Glutamatergic neuron (in vitro differentiated cells): ENCODE results near the gene OR6F1. TPM values are rescaled to one million over a fixed set of nuclear protein-coding genes. Genes with fewer than 3 reads are reported as not detected.

ENCODE experiments used
- DNase-seq: peaks from one replicate; pipeline ENCODE4 v3.0.0; 2022
- H3K27ac Mint-ChIP-seq: one replicate; pipeline ENCODE4 v1.8.0; 2020; ENCODE audit warnings: mild to moderate bottlenecking, mixed read lengths, inconsistent platforms; ENCODE audit not compliant: unreplicated experiment
- H3K27me3 Mint-ChIP-seq: one replicate; pipeline ENCODE4 v1.8.0; 2020; ENCODE audit warnings: mild to moderate bottlenecking, moderate library complexity, mixed read lengths, inconsistent platforms; ENCODE audit not compliant: unreplicated experiment
- H3K36me3 Mint-ChIP-seq: one replicate; pipeline ENCODE4 v1.8.0; 2020; ENCODE audit warnings: mild to moderate bottlenecking, mixed read lengths, inconsistent platforms; ENCODE audit not compliant: unreplicated experiment
- H3K4me1 Mint-ChIP-seq: one replicate; pipeline ENCODE4 v1.8.0; 2020; ENCODE audit warnings: mild to moderate bottlenecking, low read depth, mixed read lengths, inconsistent platforms; ENCODE audit not compliant: unreplicated experiment
- H3K4me3 Mint-ChIP-seq: one replicate; pipeline ENCODE4 v1.8.0; 2020; ENCODE audit warnings: mild to moderate bottlenecking, mixed read lengths, inconsistent platforms; ENCODE audit not compliant: unreplicated experiment
- H3K9me3 Mint-ChIP-seq: one replicate; pipeline ENCODE4 v1.8.0; 2020; ENCODE audit warnings: mild to moderate bottlenecking, moderate library complexity, mixed read lengths, inconsistent platforms; ENCODE audit not compliant: unreplicated experiment
- total RNA-seq: library from RNA; stranded (reverse); fragmentation: NEBNext Ultra II Directional; extraction: Animal tissue kit (Norgen Biotek cat#: 25700); gene quantifications from one replicate; pipeline ENCODE4 v1.2.1, GENCODE V29; 2021; ENCODE audit not compliant: unreplicated experiment
- TF ChIP-seq, protein P1 (sequence below): fragments of 200-600 bp; sonication (generic); IDR thresholded peaks from one replicate; pipeline ENCODE4 v1.5.0; 2021; ENCODE audit not compliant: partially characterized antibody, unreplicated experiment

The OR6F1 gene
- total RNA-seq, 1 donor from 2014 or later, result not detected

DNA sequence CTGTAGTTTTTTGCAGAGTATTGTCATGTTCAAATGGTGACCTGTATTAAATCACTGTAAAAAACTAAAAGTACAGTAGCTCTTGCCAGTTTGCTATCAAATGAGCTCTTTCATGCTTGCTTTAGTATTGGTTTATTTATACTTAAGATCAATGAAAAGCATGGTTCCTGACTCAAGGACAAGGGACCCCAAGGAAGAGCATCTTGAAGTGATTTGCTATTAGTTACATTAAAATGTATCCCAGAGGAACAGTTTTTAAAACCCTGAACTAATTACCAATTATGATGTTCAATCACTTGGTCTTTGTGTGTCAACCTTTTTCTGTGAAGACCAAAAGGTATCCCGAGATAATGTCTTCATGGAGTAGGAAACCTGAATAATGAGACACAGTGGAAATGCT lies 36.8 kb downstream of the OR6F1 start, which contains the start of gene OR13G1:
Gene OR13G1 (minus strand): TSS at position 101 of the 400 bp plus-strand sequence. CDS start 6,698 bp downstream, outside the sequence.
- H3K36me3 Mint-ChIP-seq, result no peaks in the 10 kb centered on the region
- no peaks in the 10 kb centered on the region for H3K4me1 Mint-ChIP-seq
- TF ChIP-seq, protein P1, sequence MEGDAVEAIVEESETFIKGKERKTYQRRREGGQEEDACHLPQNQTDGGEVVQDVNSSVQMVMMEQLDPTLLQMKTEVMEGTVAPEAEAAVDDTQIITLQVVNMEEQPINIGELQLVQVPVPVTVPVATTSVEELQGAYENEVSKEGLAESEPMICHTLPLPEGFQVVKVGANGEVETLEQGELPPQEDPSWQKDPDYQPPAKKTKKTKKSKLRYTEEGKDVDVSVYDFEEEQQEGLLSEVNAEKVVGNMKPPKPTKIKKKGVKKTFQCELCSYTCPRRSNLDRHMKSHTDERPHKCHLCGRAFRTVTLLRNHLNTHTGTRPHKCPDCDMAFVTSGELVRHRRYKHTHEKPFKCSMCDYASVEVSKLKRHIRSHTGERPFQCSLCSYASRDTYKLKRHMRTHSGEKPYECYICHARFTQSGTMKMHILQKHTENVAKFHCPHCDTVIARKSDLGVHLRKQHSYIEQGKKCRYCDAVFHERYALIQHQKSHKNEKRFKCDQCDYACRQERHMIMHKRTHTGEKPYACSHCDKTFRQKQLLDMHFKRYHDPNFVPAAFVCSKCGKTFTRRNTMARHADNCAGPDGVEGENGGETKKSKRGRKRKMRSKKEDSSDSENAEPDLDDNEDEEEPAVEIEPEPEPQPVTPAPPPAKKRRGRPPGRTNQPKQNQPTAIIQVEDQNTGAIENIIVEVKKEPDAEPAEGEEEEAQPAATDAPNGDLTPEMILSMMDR, result no peak
- no peak within 1 kb of the TSS for H3K27ac Mint-ChIP-seq
- DNase-seq, result no peak
- H3K4me3 Mint-ChIP-seq, result no peak within 1 kb of the TSS
- no peaks in the 10 kb centered on the region for H3K27me3 Mint-ChIP-seq
- H3K9me3 Mint-ChIP-seq, result no peaks in the 10 kb centered on the region

DNA sequence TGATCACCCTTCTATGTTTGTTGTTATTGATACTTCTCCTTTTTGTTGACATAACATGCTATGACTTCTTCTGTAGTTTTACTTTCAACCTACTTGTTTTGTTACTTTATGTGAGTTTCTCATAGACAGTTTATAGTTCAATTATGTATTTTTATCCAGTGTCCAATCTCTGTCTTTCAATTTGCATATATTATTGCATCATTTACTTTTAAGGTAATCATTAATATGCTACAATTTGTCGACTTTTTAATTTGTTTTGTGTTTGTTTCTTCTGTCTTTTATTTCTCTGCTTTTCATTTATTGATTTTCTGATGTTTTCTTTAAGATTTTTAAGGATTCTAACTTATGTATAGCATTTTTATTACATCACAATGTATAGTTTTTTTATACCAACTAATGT lies 47.2 kb downstream of the OR6F1 start:
- Mint-ChIP-seq H3K4me1 (no peaks in the 10 kb centered on the region), H3K27me3 (no peaks in the 10 kb centered on the region), H3K9me3 (no peaks in the 10 kb centered on the region), H3K4me3 (no peak overlapping the region), H3K36me3 (no peaks in the 10 kb centered on the region), H3K27ac (no peak overlapping the region)
- TF ChIP-seq, protein P1, result no peak
- no peak for DNase-seq

Other genes with a start within 250 kb of the OR6F1 start
- gene OR2C3, start 180.2 kb downstream of the OR6F1 start, total RNA-seq, result not detected
- gene GCSAML, start 167.5 kb downstream of the OR6F1 start, total RNA-seq, result not detected
- not detected for gene OR2G2, start 128.3 kb downstream of the OR6F1 start, total RNA-seq
- not detected for gene OR2G3, start 111.1 kb downstream of the OR6F1 start, total RNA-seq
- not detected for gene OR13G1, start 36.9 kb downstream of the OR6F1 start, total RNA-seq
- gene OR14K1, start 22.0 kb upstream of the OR6F1 start, total RNA-seq, result not detected
- not detected for gene OR14A2, start 31.5 kb upstream of the OR6F1 start, total RNA-seq
- gene OR1C1, start 43.9 kb upstream of the OR6F1 start, total RNA-seq, result not detected
- not detected for gene OR14A16, start 107.5 kb upstream of the OR6F1 start, total RNA-seq
- not detected for gene OR11L1, start 125.2 kb upstream of the OR6F1 start, total RNA-seq
- gene TRIM58, start 140.5 kb upstream of the OR6F1 start, total RNA-seq, result 5.2 TPM
- gene OR2W3, start 178.9 kb upstream of the OR6F1 start, total RNA-seq, result 1.8 TPM
- gene OR2T8, start 203.6 kb upstream of the OR6F1 start, total RNA-seq, result not detected
- gene OR2AJ1, start 208.2 kb upstream of the OR6F1 start, total RNA-seq, result not detected
- 0.61 TPM for gene OR2L8, start 232.2 kb upstream of the OR6F1 start, total RNA-seq
- gene OR2AK2, start 248.6 kb upstream of the OR6F1 start, total RNA-seq, result 0.49 TPM